HEK293T (cell line): ENCODE results near the gene ARPC5.

Source experiments
- CTCF ChIA-PET: fragments of 350-600 bp; formaldehyde crosslinking; extraction: SDS; loops from one replicate; lab custom pipeline; 2021; ENCODE audit warnings: antibody characterized with exemption, inconsistent platforms; lab: Yijun Ruan, JAX
- POLR2A ChIA-PET: fragments of 350-600 bp; formaldehyde crosslinking; extraction: SDS; loops from one replicate; lab custom pipeline; 2020; ENCODE audit warnings: antibody characterized with exemption, inconsistent platforms; lab: Yijun Ruan, JAX
- DNase-seq: peaks from one replicate; pipeline ENCODE4 v3.0.0; 2012; ENCODE audit warnings: mixed read lengths; ENCODE audit errors: extremely low spot score
- ARNT ChIP-seq: fragments of 450-650 bp; IDR thresholded peaks from 2 replicates; pipeline ENCODE4 v1.6.1; 2017; ENCODE audit warnings: mild to moderate bottlenecking
- BHLHE40 ChIP-seq: fragments of 450-650 bp; IDR thresholded peaks from 2 replicates; pipeline ENCODE4 v1.6.1; 2016; ENCODE audit warnings: mild to moderate bottlenecking, moderate library complexity, borderline replicate concordance
- CTBP1 ChIP-seq: fragments of 450-650 bp; IDR thresholded peaks from 2 replicates; pipeline ENCODE4 v1.6.1; 2016; ENCODE audit warnings: borderline replicate concordance
- ELF4 ChIP-seq: fragments of 450-650 bp; IDR thresholded peaks from 2 replicates; pipeline ENCODE4 v1.6.1; 2017; ENCODE audit warnings: antibody characterized with exemption
- FOXA1 ChIP-seq: fragments of 450-650 bp; IDR thresholded peaks from 2 replicates; pipeline ENCODE4 v1.6.1; 2016; ENCODE audit warnings: mild to moderate bottlenecking
- FOXK2 ChIP-seq: fragments of 450-650 bp; IDR thresholded peaks from 2 replicates; pipeline ENCODE4 v1.6.1; 2016; ENCODE audit warnings: mild to moderate bottlenecking
- FOXM1 ChIP-seq: fragments of 450-650 bp; IDR thresholded peaks from 2 replicates; pipeline ENCODE4 v1.6.1; 2017; ENCODE audit warnings: mild to moderate bottlenecking, borderline replicate concordance
- HDGF ChIP-seq: fragments of 450-650 bp; IDR thresholded peaks from 2 replicates; pipeline ENCODE4 v1.6.1; 2017; ENCODE audit warnings: antibody characterized with exemption, borderline replicate concordance
- L3MBTL2 ChIP-seq: fragments of 450-650 bp; conservative IDR thresholded peaks from 2 replicates; pipeline ENCODE4 v1.6.1; 2016; ENCODE audit warnings: mild to moderate bottlenecking
- LEF1 ChIP-seq: fragments of 450-650 bp; IDR thresholded peaks from 2 replicates; pipeline ENCODE4 v1.6.1; 2017; ENCODE audit warnings: mild to moderate bottlenecking, borderline replicate concordance
- NFRKB ChIP-seq: fragments of 450-650 bp; IDR thresholded peaks from 2 replicates; pipeline ENCODE4 v1.6.1; 2016; ENCODE audit warnings: mild to moderate bottlenecking, moderate library complexity
- PKNOX1 ChIP-seq: fragments of 450-650 bp; IDR thresholded peaks from 2 replicates; pipeline ENCODE4 v1.6.1; 2016
- SP1 ChIP-seq: fragments of 450-650 bp; IDR thresholded peaks from 2 replicates; pipeline ENCODE4 v1.6.1; 2017
- SUZ12 ChIP-seq: fragments of 450-650 bp; IDR thresholded peaks from 2 replicates; pipeline ENCODE4 v1.6.1; 2016; ENCODE audit warnings: mild to moderate bottlenecking
- TARDBP ChIP-seq: fragments of 450-650 bp; IDR thresholded peaks from 2 replicates; pipeline ENCODE4 v1.6.1; 2016
- ZNF384 ChIP-seq: fragments of 450-650 bp; IDR thresholded peaks from 2 replicates; pipeline ENCODE4 v1.6.1; 2016

ARPC5 gene

GRCh38 chr1:183655562-183656075 is 20.0 kb upstream of the ARPC5 start:
- POLR2A ChIA-PET, result interaction anchor here (1.0 to 1.1 kb wide), 2 partner anchors 29 to 260 kb away, joined by 3 read pairs; no protein-coding TSS in a partner anchor
- DNase-seq, result peak; percentile 83
- no peak for TF ChIP-seq NFRKB
- TF ChIP-seq ZNF384, result no peak
- no peak for TF ChIP-seq LEF1
- TF ChIP-seq SUZ12, result no peak
- CTCF ChIA-PET, result interaction anchor here (0.9 to 2.4 kb wide), 8 partner anchors 9 to 567 kb away, joined by 3 to 36 read pairs (median 4); no protein-coding TSS in a partner anchor

GRCh38 chr1:183654706-183655105 is 19.1 kb upstream of the ARPC5 start:
- ChIA-PET POLR2A (interaction anchor here (1.1 kb wide), 1 partner anchor 261 kb away, joined by 3 read pairs; no protein-coding TSS in a partner anchor), CTCF (interaction anchor here (0.9 to 2.4 kb wide), 8 partner anchors 9 to 568 kb away, joined by 3 to 36 read pairs (median 4); no protein-coding TSS in a partner anchor)
- DNase-seq, result no peak
- TF ChIP-seq FOXK2 (no peak), SP1 (no peak), ELF4 (no peak), HDGF (no peak), LEF1 (no peak), L3MBTL2 (no peak), NFRKB (no peak), TARDBP (no peak), SUZ12 (no peak), BHLHE40 (no peak), FOXA1 (no peak), CTBP1 (no peak), PKNOX1 (no peak), ZNF384 (no peak), FOXM1 (no peak), ARNT (no peak)

- DNase-seq, result no peak
- TF ChIP-seq PKNOX1 (peak; percentile 22; the same call in 1 of the 2 replicates), ARNT (no peak)
- ChIA-PET POLR2A (no interaction called here), CTCF (interaction anchor here (0.7 to 2.4 kb wide), 3 partner anchors 31 to 278 kb away, joined by 3 to 22 read pairs (median 4); no protein-coding TSS in a partner anchor)
These were observed 18.4 kb upstream of the ARPC5 start for GRCh38 chr1:183653876-183654451.

- DNase-seq, result no peak
- TF ChIP-seq NFRKB, result no peak
- TF ChIP-seq LEF1, result no peak
- TF ChIP-seq PKNOX1, result no peak
- TF ChIP-seq ARNT, result no peak
- no peak for TF ChIP-seq FOXM1
- no peak for TF ChIP-seq CTBP1
- no peak for TF ChIP-seq SP1
- no peak for TF ChIP-seq HDGF
- TF ChIP-seq L3MBTL2, result no peak
- TF ChIP-seq ZNF384, result no peak
- TF ChIP-seq BHLHE40, result no peak
- no peak for TF ChIP-seq TARDBP
- CTCF ChIA-PET, result interaction anchor here (1.3 kb wide), 1 partner anchor 32 kb away, joined by 3 read pairs; no protein-coding TSS in a partner anchor
- POLR2A ChIA-PET, result no interaction called here
These were observed 17.8 kb upstream of the ARPC5 start for GRCh38 chr1:183653462-183653794.

- DNase-seq, result no peak
These were observed 17.2 kb upstream of the ARPC5 start, which contains the start of gene APOBEC4 for GRCh38 chr1:183652547-183653461. TSS of gene APOBEC4 (minus strand) at chr1:183653316. CDS start at chr1:183648781, 4,535 bp downstream.

GRCh38 chr1:183652107-183652506 is 16.5 kb upstream of the ARPC5 start:
- no peak for DNase-seq
- ChIA-PET POLR2A (no interaction called here), CTCF (interaction anchor here (1.3 kb wide), 1 partner anchor 33 kb away, joined by 3 read pairs; no protein-coding TSS in a partner anchor)
- TF ChIP-seq FOXA1, result no peak
- TF ChIP-seq CTBP1, result no peak
- TF ChIP-seq SP1, result no peak
- no peak for TF ChIP-seq LEF1

More at GRCh38 chr1:183652547-183653461, 17.2 kb upstream of the ARPC5 start, which contains the start of gene APOBEC4:
- POLR2A ChIA-PET, result no interaction called here
- no peak for TF ChIP-seq FOXM1
- no peak for TF ChIP-seq NFRKB
- no peak for TF ChIP-seq FOXK2
- CTCF ChIA-PET, result interaction anchor here (1.3 kb wide), 1 partner anchor 32 kb away, joined by 3 read pairs; no protein-coding TSS in a partner anchor
